KBM-7 (cell line): ENCODE measurements around the gene FBN3.
"Not testable (repeated sequence)": the region's sequence is repeated elsewhere in the genome, so short reads cannot be mapped to it uniquely, and the experiment has no call there.

Source experiments
- DNase-seq: peaks from one replicate; pipeline ENCODE4 v3.0.0-alpha.2; 2015
- in situ Hi-C: fragments of 300-500 bp; cut with MboI; formaldehyde crosslinking; loops from 2 replicates; pipeline ENCODE4 v1.14.3; 2020; ENCODE audit warnings: low sequenced_read_pairs, low pct_unique_long_range_greater_than_20kb, mixed read lengths

The FBN3 gene

GRCh38 chr19:8127311-8127710, 22.1 kb downstream of the FBN3 start:
- in situ Hi-C loops = no loop called here
- DNase-seq = no peak

- in situ Hi-C loops = no loop called here
- DNase-seq = no peak
Observed at GRCh38 chr19:8126511-8126910, 22.9 kb downstream of the FBN3 start.

GRCh38 chr19:8126008-8126407, 23.4 kb downstream of the FBN3 start:
- in situ Hi-C loops = no loop called here
- DNase-seq = no peak

GRCh38 chr19:8123683-8124082, 25.7 kb downstream of the FBN3 start:
- DNase-seq = no peak

GRCh38 chr19:8120636-8121480, 28.5 kb downstream of the FBN3 start:
- in situ Hi-C loops = no loop called here

More at GRCh38 chr19:8123683-8124082, 25.7 kb downstream of the FBN3 start:
- in situ Hi-C loops = no loop called here

GRCh38 chr19:8117991-8118390, 31.4 kb downstream of the FBN3 start:
- in situ Hi-C loops = no loop called here
- no peak for DNase-seq

More at GRCh38 chr19:8120636-8121480, 28.5 kb downstream of the FBN3 start:
- DNase-seq = no peak

GRCh38 chr19:8116437-8117293, 32.7 kb downstream of the FBN3 start:
- in situ Hi-C loops = no loop called here
- DNase-seq = no peak

GRCh38 chr19:8115805-8116396, 33.5 kb downstream of the FBN3 start:
- no peak for DNase-seq
- in situ Hi-C loops = no loop called here

GRCh38 chr19:8113017-8113416, 36.4 kb downstream of the FBN3 start:
- no peak for DNase-seq
- in situ Hi-C loops = no loop called here

GRCh38 chr19:8111376-8111775, 38.0 kb downstream of the FBN3 start:
- DNase-seq = no peak
- in situ Hi-C loops = no loop called here

- in situ Hi-C loops = no loop called here
Observed at GRCh38 chr19:8110931-8111330, 38.5 kb downstream of the FBN3 start.

GRCh38 chr19:8109890-8110662, 39.3 kb downstream of the FBN3 start:
- in situ Hi-C loops = no loop called here
- no peak for DNase-seq

More at GRCh38 chr19:8110931-8111330, 38.5 kb downstream of the FBN3 start:
- DNase-seq = no peak

- DNase-seq = no peak
- in situ Hi-C loops = no loop called here
Observed at GRCh38 chr19:8109455-8109854, 39.9 kb downstream of the FBN3 start.

- DNase-seq = no peak
- in situ Hi-C loops = no loop called here
Observed at GRCh38 chr19:8108560-8109445, 40.6 kb downstream of the FBN3 start.

GRCh38 chr19:8107301-8107903, 42.0 kb downstream of the FBN3 start:
- DNase-seq = no peak
- in situ Hi-C loops = no loop called here

GRCh38 chr19:8105471-8105870, 43.9 kb downstream of the FBN3 start:
- in situ Hi-C loops = no loop called here
- no peak for DNase-seq

GRCh38 chr19:8101910-8102309, 47.5 kb downstream of the FBN3 start:
- in situ Hi-C loops, DNase-seq: not testable (repeated sequence)

- in situ Hi-C loops = no loop called here
- DNase-seq = no peak
Observed at GRCh38 chr19:8101311-8101710, 48.1 kb downstream of the FBN3 start.
